NB4 (cell line): ENCODE measurements around the gene IL36RN.

Experiments
- DNase-seq: peaks from one replicate; pipeline ENCODE4 v3.0.0; 2010; ENCODE audit warnings: low read depth
- H3K4me3 ChIP-seq: one replicate; pipeline ENCODE4 v1.5.1; 2011; ENCODE audit warnings: mild to moderate bottlenecking, low read depth, low read length, moderate library complexity
- MYC ChIP-seq: IDR thresholded peaks from 2 replicates; pipeline ENCODE4 v1.6.1; 2011; ENCODE audit warnings: low read depth, low read length
- POLR2A ChIP-seq: IDR thresholded peaks from 2 replicates; pipeline ENCODE4 v1.6.1; 2011; ENCODE audit warnings: mild to moderate bottlenecking; ENCODE audit not compliant: insufficient read length; ENCODE audit errors: extremely low read depth
- TF ChIP-seq, protein P1 (sequence below): IDR thresholded peaks from 2 replicates; pipeline ENCODE4 v1.6.1; 2011; ENCODE audit warnings: low read depth, low read length
- TF ChIP-seq, protein P2 (sequence below): IDR thresholded peaks from one replicate; pipeline ENCODE4 v1.5.1; 2012; ENCODE audit warnings: low read depth, low read length

The IL36RN gene

DNA sequence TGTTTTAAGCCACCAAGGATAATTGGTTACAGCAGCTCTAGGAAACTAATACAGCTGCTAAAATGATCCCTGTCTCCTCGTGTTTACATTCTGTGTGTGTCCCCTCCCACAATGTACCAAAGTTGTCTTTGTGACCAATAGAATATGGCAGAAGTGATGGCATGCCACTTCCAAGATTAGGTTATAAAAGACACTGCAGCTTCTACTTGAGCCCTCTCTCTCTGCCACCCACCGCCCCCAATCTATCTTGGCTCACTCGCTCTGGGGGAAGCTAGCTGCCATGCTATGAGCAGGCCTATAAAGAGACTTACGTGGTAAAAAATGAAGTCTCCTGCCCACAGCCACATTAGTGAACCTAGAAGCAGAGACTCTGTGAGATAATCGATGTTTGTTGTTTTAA is 5.3 kb downstream of the IL36RN start:
- DNase-seq = no peak
- no peak overlapping the region for H3K4me3 ChIP-seq
- TF ChIP-seq POLR2A = no peak
- TF ChIP-seq, protein P1, sequence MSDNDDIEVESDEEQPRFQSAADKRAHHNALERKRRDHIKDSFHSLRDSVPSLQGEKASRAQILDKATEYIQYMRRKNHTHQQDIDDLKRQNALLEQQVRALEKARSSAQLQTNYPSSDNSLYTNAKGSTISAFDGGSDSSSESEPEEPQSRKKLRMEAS = no peak

DNA sequence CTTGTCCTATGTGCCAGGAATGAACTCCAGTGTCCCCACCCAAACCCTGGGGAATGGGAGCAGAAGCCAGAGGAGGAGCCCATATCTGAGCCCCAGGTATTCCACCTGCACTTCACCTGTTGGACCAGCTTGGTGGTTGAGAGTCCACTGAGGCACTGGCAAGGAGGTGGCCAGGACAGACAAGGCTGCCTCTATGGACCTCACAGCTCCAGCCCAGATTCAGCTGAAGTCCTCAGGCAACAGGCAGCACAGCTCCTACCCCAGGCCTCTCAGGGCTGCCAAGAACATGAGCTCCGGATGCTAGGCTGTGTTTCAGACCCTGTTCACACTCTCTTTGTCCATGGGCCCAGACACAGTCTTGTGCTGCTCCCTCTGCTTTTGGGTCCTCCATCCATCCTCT is 5.9 kb downstream of the IL36RN start:
- H3K4me3 ChIP-seq = no peak overlapping the region
- no peak for DNase-seq
- TF ChIP-seq, protein P1 = no peak
- no peak for TF ChIP-seq MYC
- TF ChIP-seq, protein P2, sequence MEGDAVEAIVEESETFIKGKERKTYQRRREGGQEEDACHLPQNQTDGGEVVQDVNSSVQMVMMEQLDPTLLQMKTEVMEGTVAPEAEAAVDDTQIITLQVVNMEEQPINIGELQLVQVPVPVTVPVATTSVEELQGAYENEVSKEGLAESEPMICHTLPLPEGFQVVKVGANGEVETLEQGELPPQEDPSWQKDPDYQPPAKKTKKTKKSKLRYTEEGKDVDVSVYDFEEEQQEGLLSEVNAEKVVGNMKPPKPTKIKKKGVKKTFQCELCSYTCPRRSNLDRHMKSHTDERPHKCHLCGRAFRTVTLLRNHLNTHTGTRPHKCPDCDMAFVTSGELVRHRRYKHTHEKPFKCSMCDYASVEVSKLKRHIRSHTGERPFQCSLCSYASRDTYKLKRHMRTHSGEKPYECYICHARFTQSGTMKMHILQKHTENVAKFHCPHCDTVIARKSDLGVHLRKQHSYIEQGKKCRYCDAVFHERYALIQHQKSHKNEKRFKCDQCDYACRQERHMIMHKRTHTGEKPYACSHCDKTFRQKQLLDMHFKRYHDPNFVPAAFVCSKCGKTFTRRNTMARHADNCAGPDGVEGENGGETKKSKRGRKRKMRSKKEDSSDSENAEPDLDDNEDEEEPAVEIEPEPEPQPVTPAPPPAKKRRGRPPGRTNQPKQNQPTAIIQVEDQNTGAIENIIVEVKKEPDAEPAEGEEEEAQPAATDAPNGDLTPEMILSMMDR = no peak
- no peak for TF ChIP-seq POLR2A

DNA sequence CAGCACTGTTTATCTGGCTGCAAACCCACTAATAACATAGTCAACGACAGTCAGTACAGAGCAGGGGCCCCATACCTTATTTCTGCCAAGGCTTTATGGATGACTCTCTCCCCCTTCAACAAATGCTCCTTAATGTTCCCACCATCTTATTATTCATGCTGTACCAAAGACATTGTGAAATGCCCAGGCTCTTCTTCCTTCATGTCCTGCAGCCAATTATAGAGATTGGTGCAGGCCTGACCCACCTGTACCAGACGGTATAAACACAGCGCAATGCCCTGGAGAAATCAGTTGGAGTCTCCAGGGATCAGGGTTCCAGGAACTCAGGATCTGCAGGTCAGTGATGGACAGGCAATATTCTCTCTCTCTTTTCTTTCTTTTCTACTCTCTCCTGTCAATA is 8.7 kb downstream of the IL36RN start, which contains the start of gene IL1F10:
Gene IL1F10 (plus strand): TSS at position 290 of the 400 bp plus-strand sequence. CDS start 4,769 bp downstream, outside the sequence.
- DNase-seq = no peak
- no peak within 1 kb of the TSS for H3K4me3 ChIP-seq
- TF ChIP-seq, protein P1 = no peak
- TF ChIP-seq MYC (no peak), POLR2A (no peak)
- TF ChIP-seq, protein P2 = no peak

DNA sequence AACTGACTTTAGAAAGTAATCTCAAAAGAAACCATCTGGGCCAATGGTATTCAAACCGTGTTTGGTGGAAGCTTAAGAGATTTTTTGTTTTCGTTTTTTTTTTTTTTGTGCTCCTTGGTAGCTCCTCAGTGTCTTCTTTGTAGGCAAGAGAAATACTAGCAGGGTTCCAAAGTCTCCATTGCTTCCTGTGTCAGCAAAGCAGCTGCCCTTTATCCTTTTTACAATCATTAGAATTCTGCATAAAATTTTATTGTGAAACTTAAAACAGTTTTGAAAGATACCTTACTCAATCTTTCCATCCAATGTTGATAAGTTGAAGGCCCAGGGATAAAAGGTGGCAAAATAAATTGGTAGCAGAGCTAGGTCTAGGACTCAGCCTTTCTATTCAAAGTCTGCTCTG is 9.3 kb downstream of the IL36RN start:
- TF ChIP-seq, protein P2 = no peak
- TF ChIP-seq POLR2A = no peak
- no peak for TF ChIP-seq MYC
- TF ChIP-seq, protein P1 = no peak
- H3K4me3 ChIP-seq = no peak overlapping the region
- DNase-seq = no peak

DNA sequence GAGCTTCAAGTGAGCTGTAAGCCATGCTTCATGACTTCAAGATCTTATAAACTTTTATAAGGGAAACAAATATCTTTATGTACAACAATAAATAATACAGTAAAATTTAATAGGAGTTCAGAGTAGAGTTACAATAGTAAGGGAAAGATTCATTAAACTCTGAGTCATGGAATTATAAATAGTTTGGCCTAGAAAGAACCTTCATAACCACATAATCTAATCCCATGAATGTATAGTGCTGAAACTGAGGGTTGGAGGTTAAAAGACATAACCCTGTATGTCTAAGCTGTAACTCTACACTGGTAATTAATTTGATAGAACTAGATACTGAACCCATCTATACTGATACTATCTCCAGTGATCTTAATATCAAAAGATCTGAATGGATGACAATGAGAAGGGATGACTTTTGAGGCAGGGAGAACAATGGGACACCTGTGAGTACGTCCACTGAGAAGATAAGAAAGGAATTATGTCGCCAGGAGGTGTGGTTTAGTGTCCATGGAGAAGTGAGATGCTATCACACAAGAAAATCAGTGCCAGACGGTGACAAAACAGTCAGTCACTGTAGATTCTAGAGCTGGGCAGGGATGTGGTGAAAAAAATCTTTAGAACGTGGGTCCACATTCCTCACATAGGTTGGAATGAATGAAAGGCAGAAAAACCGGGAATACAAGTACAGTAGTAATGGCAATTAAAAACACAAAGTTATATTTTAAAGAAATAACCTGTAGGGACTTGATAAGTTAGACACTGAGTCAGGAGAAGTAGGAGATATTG is 9.9 kb downstream of the IL36RN start:
- DNase-seq = no peak
- TF ChIP-seq, protein P1 = no peak
- no peak for TF ChIP-seq POLR2A
- TF ChIP-seq, protein P2 = no peak
- TF ChIP-seq MYC = no peak
- no peak overlapping the region for H3K4me3 ChIP-seq

DNA sequence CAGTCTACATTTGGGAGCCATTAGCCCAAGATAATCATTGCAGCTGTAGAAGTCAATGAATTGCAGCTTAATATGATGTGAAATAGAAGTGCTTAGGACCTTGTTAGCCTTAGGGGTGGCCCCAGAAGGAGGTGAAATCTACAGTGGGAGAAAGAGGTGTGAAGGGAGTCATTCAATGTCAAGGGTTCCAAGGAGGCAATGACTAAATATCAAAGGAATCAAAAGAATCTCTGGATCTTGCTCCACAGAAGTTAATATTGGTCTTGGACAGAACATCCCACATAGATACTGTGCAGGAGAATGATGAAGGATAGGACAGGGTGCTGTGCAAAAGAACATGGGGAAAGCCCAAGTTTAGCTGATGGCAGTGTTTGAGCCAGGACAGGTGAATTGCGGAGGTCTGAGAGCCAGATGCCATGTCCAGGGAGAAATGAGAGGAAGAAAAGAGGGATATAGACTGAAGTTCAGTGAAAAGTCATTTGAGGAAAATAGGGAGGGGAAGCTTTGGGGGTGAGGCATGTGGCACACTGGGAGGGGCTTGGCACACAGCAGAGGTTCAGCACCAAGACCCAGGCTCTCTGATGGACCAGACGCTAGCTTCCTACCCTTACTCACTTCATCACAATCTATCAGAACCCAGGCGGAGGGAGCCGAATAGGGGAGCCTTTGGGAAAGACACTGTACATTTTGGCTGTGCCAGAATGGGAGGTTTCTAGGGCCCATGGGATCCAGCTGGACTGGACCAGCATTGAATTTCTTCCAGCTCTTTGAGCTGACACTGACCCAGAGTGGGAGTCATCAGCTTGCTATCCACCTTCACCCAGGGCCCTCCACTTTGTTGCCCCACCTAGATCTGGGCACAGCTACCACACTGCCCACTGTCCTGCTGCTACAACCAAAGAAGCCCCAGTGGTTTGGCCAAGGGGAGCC is 10.9 kb downstream of the IL36RN start:
- TF ChIP-seq MYC (no peak), POLR2A (no peak)
- TF ChIP-seq, protein P2 = no peak
- TF ChIP-seq, protein P1 = no peak
- H3K4me3 ChIP-seq = no peak overlapping the region
- DNase-seq = no peak
